Measurements from ENCODE around the gene PTPRE.

The PTPRE gene

GRCh38 chr10:128049226-128050120, 142.6 kb downstream of the PTPRE start:
- DNase-seq: peak in 1 of 2 donors; percentile 49

- no peak for DNase-seq
Measured at GRCh38 chr10:128050121-128050516, 143.2 kb downstream of the PTPRE start.

GRCh38 chr10:128050936-128051335, 144.0 kb downstream of the PTPRE start:
- peak; percentile 20 to 56 for DNase-seq

- DNase-seq: peak in 1 of 2 donors; percentile 12
Measured at GRCh38 chr10:128051548-128051947, 144.6 kb downstream of the PTPRE start.

- no peak for DNase-seq
Measured at GRCh38 chr10:128052696-128053095, 145.8 kb downstream of the PTPRE start.

GRCh38 chr10:128053356-128053755, 146.5 kb downstream of the PTPRE start:
- DNase-seq: peak in 1 of 2 donors; percentile 3

- peak in 1 of 2 donors; percentile 61 for DNase-seq
Measured at GRCh38 chr10:128054163-128054970, 147.5 kb downstream of the PTPRE start.

- peak in 1 of 2 donors; percentile 7 for DNase-seq
Measured at GRCh38 chr10:128055061-128055868, 148.4 kb downstream of the PTPRE start.

GRCh38 chr10:128056303-128057050, 149.6 kb downstream of the PTPRE start:
- DNase-seq: peak in 1 of 2 donors; percentile 9

- DNase-seq: peak in 1 of 2 donors; percentile 5
Measured at GRCh38 chr10:128058106-128058749, 151.3 kb downstream of the PTPRE start.

- peak in 1 of 2 donors; percentile 5 for DNase-seq
Measured at GRCh38 chr10:128058750-128059134, 151.8 kb downstream of the PTPRE start.

- peak; percentile 12 to 24 for DNase-seq
Measured at GRCh38 chr10:128059266-128059981, 152.5 kb downstream of the PTPRE start.

GRCh38 chr10:128059982-128060293, 153.0 kb downstream of the PTPRE start:
- peak in 1 of 2 donors; percentile 7 for DNase-seq

- peak in 1 of 2 donors; percentile 7 for DNase-seq
Measured at GRCh38 chr10:128060341-128061250, 153.7 kb downstream of the PTPRE start.

- peak in 1 of 2 donors; percentile 0 for DNase-seq
Measured at GRCh38 chr10:128061306-128062300, 154.7 kb downstream of the PTPRE start.

GRCh38 chr10:128062331-128062880, 155.5 kb downstream of the PTPRE start:
- DNase-seq: peak; percentile 28 to 51

- peak; percentile 78 to 81 for DNase-seq
Measured at GRCh38 chr10:128062881-128063563, 156.1 kb downstream of the PTPRE start.

GRCh38 chr10:128063736-128064107, 156.8 kb downstream of the PTPRE start:
- peak; percentile 27 to 35 for DNase-seq
